Mesothelial cell of epicardium (in vitro differentiated cells): ENCODE results near the gene IFNA7. TPM values are rescaled to one million over a fixed set of nuclear protein-coding genes. Genes with fewer than 3 reads are reported as not detected.
A peak's percentile ranks its signal among the peaks of the same experiment; 100 is the strongest.
"Not testable (repeated sequence)": the region's sequence is repeated elsewhere in the genome, so short reads cannot be mapped to it uniquely, and the experiment has no call there.

Experiments used
- DNase-seq, 2 experiments: peaks; one replicate each; pipeline ENCODE4 v3.0.0; 2021; ENCODE audit warnings: low spot score in 2 of 2; ENCODE audit not compliant: unreplicated experiment in 2 of 2
- H3K27ac Mint-ChIP-seq: 2 replicates; pipeline ENCODE4 v1.8.0; 2021; ENCODE audit warnings: mixed read lengths
- H3K27me3 Mint-ChIP-seq: 2 replicates; pipeline ENCODE4 v1.8.0; 2021; ENCODE audit warnings: low read depth, mixed read lengths
- H3K36me3 Mint-ChIP-seq: 2 replicates; pipeline ENCODE4 v1.8.0; 2021; ENCODE audit warnings: mixed read lengths
- H3K4me1 Mint-ChIP-seq: 2 replicates; pipeline ENCODE4 v1.8.0; 2021; ENCODE audit warnings: mixed read lengths
- H3K4me3 Mint-ChIP-seq: 2 replicates; pipeline ENCODE4 v1.8.0; 2021; ENCODE audit warnings: mild to moderate bottlenecking, moderate library complexity, mixed read lengths
- H3K9me3 Mint-ChIP-seq: 2 replicates; pipeline ENCODE4 v1.8.0; 2021; ENCODE audit warnings: mixed read lengths
- total RNA-seq: library from RNA; stranded (reverse); gene quantifications from 3 replicates; pipeline ENCODE4 v1.2.1, GENCODE V29; 2021
- TF ChIP-seq, protein P1 (sequence below): fragments of 200-600 bp; sonication (generic); IDR thresholded peaks from one replicate; pipeline ENCODE4 v1.5.0; 2021; ENCODE audit warnings: antibody characterized with exemption; ENCODE audit not compliant: unreplicated experiment

IFNA7 gene
- not detected in 3 replicates for total RNA-seq

DNA sequence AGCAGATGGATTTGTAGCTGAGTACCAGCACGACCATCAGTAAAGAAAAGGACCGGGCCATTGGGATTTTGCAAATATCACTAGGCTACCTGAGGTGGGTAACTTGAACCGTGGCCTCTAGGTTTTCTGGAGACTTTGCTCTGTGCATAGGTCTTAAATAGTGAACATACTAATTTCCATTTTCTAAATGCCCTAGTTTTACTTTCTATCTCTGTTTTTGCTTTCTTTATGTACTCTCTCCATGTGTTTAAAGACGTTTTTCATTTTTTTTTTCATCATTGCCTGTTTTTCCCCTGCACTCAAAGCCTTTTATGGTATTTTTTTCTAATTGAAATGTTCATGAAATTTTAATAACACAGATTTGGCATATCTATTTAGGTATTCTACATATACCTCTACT is at the start of gene IFNA7:
IFNA7 (minus strand) TSS at position 101 of the 400 bp plus-strand sequence; CDS start at position 61, 40 bp downstream.
- not testable (repeated sequence) for DNase-seq, H3K4me3 Mint-ChIP-seq, H3K36me3 Mint-ChIP-seq, H3K27ac Mint-ChIP-seq, H3K4me1 Mint-ChIP-seq
- H3K27me3 Mint-ChIP-seq, result peaks cover 39% of the 10 kb centered on the region
- H3K9me3 Mint-ChIP-seq, result peaks cover 10% of the 10 kb centered on the region

DNA sequence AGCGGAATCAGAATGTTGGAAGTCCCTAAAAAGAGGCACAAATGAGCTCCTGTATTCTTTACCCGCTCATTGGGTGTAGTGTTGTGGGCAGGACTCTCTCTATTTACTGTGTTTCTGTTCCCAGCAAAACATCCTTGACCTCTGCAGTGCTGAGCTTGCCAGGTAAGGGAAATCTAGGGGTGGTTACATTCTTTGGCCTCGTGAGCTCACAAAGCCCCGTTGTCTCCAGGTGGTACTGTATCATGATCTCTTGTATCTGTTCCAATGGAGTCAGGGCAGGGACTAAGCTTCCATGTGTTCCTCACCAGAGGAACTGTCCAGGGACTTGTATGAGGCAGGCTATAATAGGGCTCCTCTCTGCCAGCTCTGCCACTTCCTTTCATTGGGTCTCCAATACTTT is 49.6 kb upstream of the IFNA7 start:
- Mint-ChIP-seq H3K9me3 (no peaks in the 10 kb centered on the region), H3K27me3 (peaks cover 24% of the 10 kb centered on the region), H3K4me1 (peaks cover 4% of the 10 kb centered on the region), H3K27ac (no peak overlapping the region), H3K4me3 (no peak overlapping the region), H3K36me3 (no peaks in the 10 kb centered on the region)
- TF ChIP-seq, protein P1, sequence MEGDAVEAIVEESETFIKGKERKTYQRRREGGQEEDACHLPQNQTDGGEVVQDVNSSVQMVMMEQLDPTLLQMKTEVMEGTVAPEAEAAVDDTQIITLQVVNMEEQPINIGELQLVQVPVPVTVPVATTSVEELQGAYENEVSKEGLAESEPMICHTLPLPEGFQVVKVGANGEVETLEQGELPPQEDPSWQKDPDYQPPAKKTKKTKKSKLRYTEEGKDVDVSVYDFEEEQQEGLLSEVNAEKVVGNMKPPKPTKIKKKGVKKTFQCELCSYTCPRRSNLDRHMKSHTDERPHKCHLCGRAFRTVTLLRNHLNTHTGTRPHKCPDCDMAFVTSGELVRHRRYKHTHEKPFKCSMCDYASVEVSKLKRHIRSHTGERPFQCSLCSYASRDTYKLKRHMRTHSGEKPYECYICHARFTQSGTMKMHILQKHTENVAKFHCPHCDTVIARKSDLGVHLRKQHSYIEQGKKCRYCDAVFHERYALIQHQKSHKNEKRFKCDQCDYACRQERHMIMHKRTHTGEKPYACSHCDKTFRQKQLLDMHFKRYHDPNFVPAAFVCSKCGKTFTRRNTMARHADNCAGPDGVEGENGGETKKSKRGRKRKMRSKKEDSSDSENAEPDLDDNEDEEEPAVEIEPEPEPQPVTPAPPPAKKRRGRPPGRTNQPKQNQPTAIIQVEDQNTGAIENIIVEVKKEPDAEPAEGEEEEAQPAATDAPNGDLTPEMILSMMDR, result no peak
- no peak for DNase-seq

- Mint-ChIP-seq H3K4me3 (no peak overlapping the region), H3K36me3 (no peaks in the 10 kb centered on the region), H3K27me3 (peaks cover 24% of the 10 kb centered on the region), H3K9me3 (peaks cover 3% of the 10 kb centered on the region), H3K27ac (no peak overlapping the region), H3K4me1 (peaks cover 4% of the 10 kb centered on the region)
- DNase-seq, result no peak
- TF ChIP-seq, protein P1, result no peak
These were observed 49.2 kb upstream of the IFNA7 start for GRCh38 chr9:21251190-21251589.

DNA sequence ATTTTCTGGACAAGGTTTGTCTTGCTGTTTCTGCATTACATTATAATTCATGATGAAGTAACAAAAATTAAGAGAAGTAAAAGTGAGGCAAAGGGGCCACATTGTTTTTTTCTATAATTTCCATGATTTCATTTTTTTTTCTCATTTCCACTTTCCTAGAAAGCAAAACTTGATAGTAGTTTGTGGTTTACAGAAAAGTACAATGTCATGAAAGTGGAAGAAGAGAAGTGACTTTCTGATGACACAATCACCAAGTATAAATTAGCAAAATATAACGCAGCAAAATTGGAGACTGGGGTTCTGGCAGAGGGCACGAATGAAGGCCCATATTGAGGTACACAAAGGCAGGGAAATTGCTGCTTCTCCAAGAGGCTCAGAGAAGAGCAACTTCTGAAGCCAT is 42.8 kb upstream of the IFNA7 start:
- peaks cover 23% of the 10 kb centered on the region for H3K27me3 Mint-ChIP-seq
- no peak overlapping the region for H3K4me3 Mint-ChIP-seq
- TF ChIP-seq, protein P1, result no peak
- DNase-seq, result no peak
- H3K4me1 Mint-ChIP-seq, result no peaks in the 10 kb centered on the region
- no peaks in the 10 kb centered on the region for H3K36me3 Mint-ChIP-seq
- H3K27ac Mint-ChIP-seq, result no peak overlapping the region
- peaks cover 7% of the 10 kb centered on the region for H3K9me3 Mint-ChIP-seq

DNA sequence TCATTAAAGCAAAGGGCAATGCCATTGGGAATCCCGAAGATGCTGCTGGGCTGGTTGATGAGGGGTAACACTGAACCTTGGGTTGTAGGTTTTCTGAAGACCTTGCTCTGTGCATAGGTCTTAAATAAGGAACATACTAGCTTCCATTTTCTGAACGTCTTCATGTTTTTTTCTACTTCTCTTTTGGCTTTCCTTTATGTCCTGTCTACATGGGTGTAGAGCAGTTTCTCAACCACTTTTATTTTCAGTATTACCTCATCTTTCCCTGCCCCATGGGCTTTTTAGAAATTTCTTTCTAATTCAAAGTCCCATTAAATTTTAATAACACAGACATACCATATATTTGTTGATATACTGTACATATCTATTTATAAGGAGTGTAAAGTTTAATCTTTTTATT is 37.9 kb upstream of the IFNA7 start, which contains the start of gene IFNA14:
IFNA14 (minus strand) TSS at position 95 of the 400 bp plus-strand sequence; CDS start at position 25, 70 bp downstream.
- TF ChIP-seq, protein P1, result no peak
- no peak for DNase-seq
- Mint-ChIP-seq H3K36me3 (no peaks in the 10 kb centered on the region), H3K27ac (no peak within 1 kb of the TSS), H3K4me1 (peaks cover 1% of the 10 kb centered on the region), H3K4me3 (no peak within 1 kb of the TSS), H3K27me3 (peaks cover 44% of the 10 kb centered on the region), H3K9me3 (no peaks in the 10 kb centered on the region)

DNA sequence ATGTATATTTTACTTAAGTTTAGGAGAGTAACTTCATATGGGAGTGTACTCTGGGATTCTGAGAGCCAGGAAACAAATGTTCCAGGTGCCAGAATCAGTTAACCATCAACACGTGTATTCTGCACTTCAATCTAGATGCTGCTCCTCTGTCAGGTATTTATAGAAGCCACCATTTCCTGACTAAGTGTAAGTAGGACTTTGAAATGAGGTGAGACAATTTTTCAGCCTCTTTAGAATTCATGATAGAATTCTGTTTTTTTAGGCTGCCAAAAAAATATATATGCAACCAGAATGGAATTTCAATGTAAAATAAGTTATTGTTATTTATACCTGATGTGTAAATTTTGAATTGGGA is 34.3 kb upstream of the IFNA7 start:
- H3K36me3 Mint-ChIP-seq, H3K9me3 Mint-ChIP-seq, DNase-seq, H3K4me3 Mint-ChIP-seq, H3K4me1 Mint-ChIP-seq, H3K27ac Mint-ChIP-seq: not testable (repeated sequence)
- H3K27me3 Mint-ChIP-seq, result peaks cover 36% of the 10 kb centered on the region

DNA sequence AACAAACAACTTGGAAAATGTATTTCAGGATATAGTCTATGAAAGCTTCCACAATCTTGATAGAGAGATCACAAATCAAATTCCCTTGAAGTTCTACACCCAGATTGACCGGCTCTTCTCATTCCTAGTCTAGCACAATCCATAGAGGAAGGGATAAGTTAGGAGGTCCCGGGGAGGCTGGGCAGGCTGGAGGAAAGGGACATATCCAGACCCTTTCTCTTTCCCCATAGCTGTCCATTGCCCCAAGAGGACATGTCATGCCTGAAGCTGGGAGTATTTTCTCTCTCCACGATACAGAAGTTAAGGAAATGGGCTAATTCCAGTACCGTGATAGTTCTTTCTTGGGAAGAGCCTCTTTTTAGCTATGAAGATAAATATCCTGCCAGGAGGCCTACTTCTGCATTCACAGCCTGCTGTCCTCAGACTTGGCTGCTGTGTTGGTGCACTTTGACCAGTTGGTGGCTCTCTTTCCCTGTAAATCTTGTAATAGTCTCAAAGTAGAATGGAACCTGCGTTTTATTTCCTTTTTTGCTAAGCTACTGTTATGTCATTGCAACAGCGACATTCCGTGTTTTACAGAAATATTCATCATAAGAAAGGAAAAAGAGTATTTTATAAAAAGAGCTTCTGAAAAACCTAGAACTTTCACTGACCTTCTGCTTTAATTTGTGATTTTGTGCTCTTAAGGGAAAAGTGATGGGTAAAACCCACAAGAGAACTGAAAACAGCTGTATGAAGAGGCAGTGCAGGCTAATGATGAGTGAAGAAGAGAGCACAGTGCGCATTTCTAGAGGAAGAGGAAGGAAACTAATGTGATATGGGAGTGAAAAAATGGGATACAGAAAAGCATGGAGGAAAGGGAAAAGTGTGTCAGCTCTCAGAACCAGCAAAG is 33.7 kb upstream of the IFNA7 start:
- H3K27me3 Mint-ChIP-seq, result peaks cover 33% of the 10 kb centered on the region
- not testable (repeated sequence) for H3K4me1 Mint-ChIP-seq, H3K36me3 Mint-ChIP-seq, H3K27ac Mint-ChIP-seq, H3K4me3 Mint-ChIP-seq, H3K9me3 Mint-ChIP-seq
- DNase-seq, result peak in 1 of 2 experiments; percentile 27
